Keratinocyte (primary cell): ENCODE data around the gene DNAJB14.

Source experiments
- CTCF ChIP-seq, 3 experiments: IDR thresholded peaks in 1 of 3; conservative IDR thresholded peaks in 1 of 3; optimal IDR thresholded peaks in 1 of 3; 2 replicates in 2 of 3; 3 replicates in 1 of 3; pipeline versions ENCODE3 to v1.5.1; 2011; ENCODE audit warnings: low read length in 3 of 3, mild to moderate bottlenecking in 3 of 3, moderate library complexity in 2 of 3, control low read depth in 1 of 3, inconsistent platforms in 1 of 3; ENCODE audit not compliant: insufficient read depth in 2 of 3; ENCODE audit errors: extremely low read depth in 1 of 3
- EZH2 ChIP-seq: IDR thresholded peaks from one replicate; pipeline ENCODE4 v1.6.1; 2012; ENCODE audit warnings: inconsistent platforms, mild to moderate bottlenecking, low read length, moderate library complexity

- TF ChIP-seq CTCF (optimal IDR thresholded peaks at IDR 0.05 in 1 of 3, IDR thresholded peaks at IDR 0.05 in 1 of 3, conservative IDR thresholded peaks at IDR 0.05 in 1 of 3; ENCODE audit: extremely low read depth in 1 of 3, insufficient read depth in 2 of 3, low read length in 3 of 3) (no peak), EZH2 (no peak)
Measured at GRCh38 chr4:99987681-99988080, 41.3 kb upstream of the DNAJB14 start.
